ACHN (cell line): ENCODE measurements around the gene UBE2E3.

Experiments
- DNase-seq: peaks from one replicate; pipeline ENCODE4 v3.0.0-alpha.2; 2015
- in situ Hi-C: cut with HindIII; loops from 2 replicates; pipeline ENCODE4 v1.10.0; 2017; ENCODE audit warnings: low sequenced_read_pairs, low pct_ligation_motif_present, low pct_unique_long_range_greater_than_20kb

UBE2E3 gene

GRCh38 chr2:181106229-181106628 lies 125.8 kb downstream of the UBE2E3 start:
- DNase-seq, result no peak
- in situ Hi-C loops, result loop anchor here (25.0 kb wide), 1 partner anchor 331 kb away; no protein-coding TSS in a partner anchor

GRCh38 chr2:181106789-181107627 lies 126.6 kb downstream of the UBE2E3 start:
- in situ Hi-C loops, result loop anchor here (25.0 kb wide), 1 partner anchor 330 kb away; no protein-coding TSS in a partner anchor
- DNase-seq, result peak; percentile 73

- in situ Hi-C loops, result loop anchor here (25.0 kb wide), 1 partner anchor 330 kb away; no protein-coding TSS in a partner anchor
- DNase-seq, result no peak
Measured at GRCh38 chr2:181107628-181107945, 127.2 kb downstream of the UBE2E3 start.

GRCh38 chr2:181111059-181111458 lies 130.7 kb downstream of the UBE2E3 start:
- in situ Hi-C loops, result loop anchor here (25.0 kb wide), 1 partner anchor 326 kb away; no protein-coding TSS in a partner anchor

GRCh38 chr2:181112916-181113315 lies 132.5 kb downstream of the UBE2E3 start:
- no peak for DNase-seq
- in situ Hi-C loops, result loop anchor here (25.0 kb wide), 1 partner anchor 324 kb away; no protein-coding TSS in a partner anchor

More at GRCh38 chr2:181111059-181111458, 130.7 kb downstream of the UBE2E3 start:
- no peak for DNase-seq
